ENCODE measurements around the gene MCTP2. TPM values are rescaled to one million over a fixed set of nuclear protein-coding genes. Genes with fewer than 3 reads are reported as not detected.

MCTP2 gene, protein sequence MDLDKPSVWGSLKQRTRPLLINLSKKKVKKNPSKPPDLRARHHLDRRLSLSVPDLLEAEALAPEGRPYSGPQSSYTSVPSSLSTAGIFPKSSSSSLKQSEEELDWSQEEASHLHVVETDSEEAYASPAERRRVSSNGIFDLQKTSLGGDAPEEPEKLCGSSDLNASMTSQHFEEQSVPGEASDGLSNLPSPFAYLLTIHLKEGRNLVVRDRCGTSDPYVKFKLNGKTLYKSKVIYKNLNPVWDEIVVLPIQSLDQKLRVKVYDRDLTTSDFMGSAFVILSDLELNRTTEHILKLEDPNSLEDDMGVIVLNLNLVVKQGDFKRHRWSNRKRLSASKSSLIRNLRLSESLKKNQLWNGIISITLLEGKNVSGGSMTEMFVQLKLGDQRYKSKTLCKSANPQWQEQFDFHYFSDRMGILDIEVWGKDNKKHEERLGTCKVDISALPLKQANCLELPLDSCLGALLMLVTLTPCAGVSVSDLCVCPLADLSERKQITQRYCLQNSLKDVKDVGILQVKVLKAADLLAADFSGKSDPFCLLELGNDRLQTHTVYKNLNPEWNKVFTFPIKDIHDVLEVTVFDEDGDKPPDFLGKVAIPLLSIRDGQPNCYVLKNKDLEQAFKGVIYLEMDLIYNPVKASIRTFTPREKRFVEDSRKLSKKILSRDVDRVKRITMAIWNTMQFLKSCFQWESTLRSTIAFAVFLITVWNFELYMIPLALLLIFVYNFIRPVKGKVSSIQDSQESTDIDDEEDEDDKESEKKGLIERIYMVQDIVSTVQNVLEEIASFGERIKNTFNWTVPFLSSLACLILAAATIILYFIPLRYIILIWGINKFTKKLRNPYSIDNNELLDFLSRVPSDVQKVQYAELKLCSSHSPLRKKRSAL
- total RNA-seq: 35.3 TPM
- long read RNA-seq, partial matches to known transcripts: 3 of 15 reads
- long read RNA-seq, other reads (novel, unspliced or antisense): 12 of 15 reads

DNA sequence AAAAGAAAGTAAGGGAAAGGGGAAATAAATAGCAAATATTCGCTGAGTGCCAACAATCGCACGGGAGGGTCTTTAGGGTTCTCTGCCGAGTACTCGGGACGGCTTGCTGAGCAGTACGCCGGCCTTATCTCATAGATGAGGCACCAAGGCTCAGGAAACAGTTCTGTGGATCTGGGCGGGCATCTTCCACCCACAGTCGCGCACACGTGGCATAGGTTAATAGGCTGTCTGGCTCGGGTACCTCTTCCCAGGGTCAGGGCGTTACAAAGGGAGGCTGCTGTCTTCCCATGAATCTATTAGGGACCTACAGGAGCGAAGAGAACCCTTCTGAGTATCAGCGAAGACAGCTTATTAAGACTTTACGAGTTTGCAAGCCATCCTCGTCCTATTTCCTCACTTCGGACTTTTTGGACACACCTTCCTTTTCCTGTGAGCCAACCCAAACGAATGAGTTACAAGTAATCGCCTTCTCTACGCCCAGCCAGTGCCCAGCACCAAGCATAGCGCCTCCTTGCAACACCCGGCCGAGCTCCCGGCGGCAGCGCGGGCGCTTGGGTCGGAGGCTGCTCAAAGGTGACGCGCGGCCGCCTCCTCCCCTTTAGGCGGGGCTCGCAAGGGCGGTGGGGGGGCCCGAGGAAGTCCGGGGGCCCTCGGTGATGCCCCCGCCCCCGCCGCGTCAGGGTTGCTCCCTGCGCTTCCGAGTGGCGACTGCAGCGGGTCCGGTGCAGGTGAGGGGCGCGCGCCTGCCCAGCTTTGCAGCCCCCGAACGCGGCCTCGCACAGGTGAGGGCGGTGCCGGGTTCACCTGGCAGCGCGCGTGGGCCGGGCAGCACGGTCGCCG, at the start of gene MCTP2:
Gene MCTP2 (plus strand): TSS at position 679 of the 840 bp plus-strand sequence. CDS start 66,705 bp downstream, outside the sequence.
- Histone ChIP-seq H3K27me3 (no peaks in the 10 kb centered on the region), H3K27ac (peak within 1 kb of the TSS; percentile 84), H3K9me3 (no peaks in the 10 kb centered on the region), H3K4me3 (peak within 1 kb of the TSS; percentile 68), H3K4me1 (peaks cover 23% of the 10 kb centered on the region), H3K36me3 (no peaks in the 10 kb centered on the region)
- intact Hi-C loops (cut with DNase I): no loop called here
- peak; percentile 97 for ATAC-seq
- TF ChIP-seq, protein P1, sequence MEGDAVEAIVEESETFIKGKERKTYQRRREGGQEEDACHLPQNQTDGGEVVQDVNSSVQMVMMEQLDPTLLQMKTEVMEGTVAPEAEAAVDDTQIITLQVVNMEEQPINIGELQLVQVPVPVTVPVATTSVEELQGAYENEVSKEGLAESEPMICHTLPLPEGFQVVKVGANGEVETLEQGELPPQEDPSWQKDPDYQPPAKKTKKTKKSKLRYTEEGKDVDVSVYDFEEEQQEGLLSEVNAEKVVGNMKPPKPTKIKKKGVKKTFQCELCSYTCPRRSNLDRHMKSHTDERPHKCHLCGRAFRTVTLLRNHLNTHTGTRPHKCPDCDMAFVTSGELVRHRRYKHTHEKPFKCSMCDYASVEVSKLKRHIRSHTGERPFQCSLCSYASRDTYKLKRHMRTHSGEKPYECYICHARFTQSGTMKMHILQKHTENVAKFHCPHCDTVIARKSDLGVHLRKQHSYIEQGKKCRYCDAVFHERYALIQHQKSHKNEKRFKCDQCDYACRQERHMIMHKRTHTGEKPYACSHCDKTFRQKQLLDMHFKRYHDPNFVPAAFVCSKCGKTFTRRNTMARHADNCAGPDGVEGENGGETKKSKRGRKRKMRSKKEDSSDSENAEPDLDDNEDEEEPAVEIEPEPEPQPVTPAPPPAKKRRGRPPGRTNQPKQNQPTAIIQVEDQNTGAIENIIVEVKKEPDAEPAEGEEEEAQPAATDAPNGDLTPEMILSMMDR (IDR thresholded peaks at IDR 0.05): no peak
- peak; percentile 96 for DNase-seq

DNA sequence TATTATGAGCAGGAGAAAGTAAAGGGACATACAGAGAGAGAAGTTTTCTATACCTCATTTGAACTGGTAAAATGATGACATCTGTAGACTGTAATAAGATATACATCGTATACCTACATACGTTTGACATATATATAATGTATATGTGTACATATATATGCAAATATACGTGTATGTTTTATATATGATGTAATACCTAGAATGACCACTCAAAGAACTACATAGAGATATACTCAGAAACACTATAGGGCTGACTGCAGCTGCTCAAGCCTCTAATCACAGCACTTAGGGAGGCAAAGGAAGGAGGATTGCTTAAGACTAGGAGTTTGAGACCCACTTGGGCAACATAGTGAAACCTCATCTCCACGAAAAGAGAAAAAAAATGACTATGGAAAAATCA, 48.5 kb upstream of the MCTP2 start:
- DNase-seq (no peak), ATAC-seq (no peak)
- TF ChIP-seq, protein P1 (IDR thresholded peaks at IDR 0.05): no peak
- H3K27ac ChIP-seq: no peak overlapping the region
- no peaks in the 10 kb centered on the region for H3K36me3 ChIP-seq
- H3K27me3 ChIP-seq: peaks cover 4% of the 10 kb centered on the region
- no peaks in the 10 kb centered on the region for H3K9me3 ChIP-seq
- intact Hi-C loops (cut with DNase I): no loop called here
- H3K4me3 ChIP-seq: no peak overlapping the region
- H3K4me1 ChIP-seq: no peaks in the 10 kb centered on the region

DNA sequence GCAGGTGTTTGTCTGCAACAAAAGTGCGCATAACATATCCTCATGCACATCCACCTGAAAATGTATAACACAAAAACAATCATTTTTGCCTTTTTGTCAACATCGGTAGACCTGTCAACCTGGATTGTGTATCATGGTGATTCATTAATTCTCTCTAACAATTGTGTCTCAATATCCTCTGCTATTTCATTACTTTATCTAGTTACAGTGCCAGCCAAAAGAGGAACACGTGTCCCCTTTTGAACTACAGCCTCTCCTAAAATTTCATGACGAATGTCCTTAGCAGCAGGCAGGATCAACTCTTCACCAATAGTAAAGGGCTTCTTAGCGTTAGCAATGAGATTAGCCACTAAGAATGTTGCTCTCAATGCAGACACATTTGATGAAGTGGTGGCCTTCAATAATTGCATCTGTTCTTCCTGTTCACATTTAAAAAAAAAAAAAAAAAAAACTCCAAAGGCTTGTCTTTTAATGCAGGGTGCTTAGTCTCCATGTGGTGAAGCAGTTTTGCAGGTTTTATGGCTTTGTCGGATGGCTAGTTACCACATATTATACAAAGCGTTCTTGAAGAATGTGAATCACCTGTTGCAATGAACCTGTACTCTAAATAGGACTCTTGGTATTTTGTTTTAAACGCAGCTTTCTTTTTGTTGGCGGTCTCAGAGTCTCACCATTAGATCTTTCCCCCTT, 45.7 kb upstream of the MCTP2 start:
- H3K36me3 ChIP-seq: no peaks in the 10 kb centered on the region
- intact Hi-C loops (cut with DNase I): no loop called here
- no peaks in the 10 kb centered on the region for H3K4me1 ChIP-seq
- ATAC-seq (no peak), DNase-seq (no peak)
- H3K27me3 ChIP-seq: peaks cover 4% of the 10 kb centered on the region
- no peak overlapping the region for H3K27ac ChIP-seq
- TF ChIP-seq, protein P1 (IDR thresholded peaks at IDR 0.05): no peak
- no peak overlapping the region for H3K4me3 ChIP-seq
- H3K9me3 ChIP-seq: no peaks in the 10 kb centered on the region

DNA sequence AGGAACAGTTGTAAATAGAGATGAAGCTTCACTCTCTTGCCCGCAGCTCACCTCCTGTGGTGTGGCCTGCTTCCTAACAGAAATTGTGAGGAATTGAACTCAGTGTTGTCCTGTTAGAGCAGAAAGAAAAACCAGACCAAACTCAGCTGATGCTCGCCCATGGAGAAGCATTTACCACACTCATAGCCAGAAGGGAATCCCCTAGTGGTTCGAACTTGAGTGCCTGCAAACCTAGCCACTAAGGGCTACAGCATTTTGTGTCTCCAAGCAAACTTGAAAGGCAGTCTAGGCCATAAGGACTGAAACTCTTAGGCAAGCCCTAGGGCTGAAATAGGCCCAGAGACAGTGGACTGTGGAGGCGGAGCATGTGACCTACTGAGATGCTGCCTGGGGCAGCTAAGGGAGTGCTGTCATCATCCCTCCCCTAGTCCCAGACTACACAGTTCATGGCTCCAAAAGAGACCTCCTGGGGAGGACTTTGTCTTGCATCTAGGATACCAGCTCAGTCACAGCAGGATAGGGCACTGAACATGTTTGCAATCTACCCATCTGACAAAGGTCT, 44.5 kb upstream of the MCTP2 start:
- Histone ChIP-seq H3K4me3 (no peak overlapping the region), H3K9me3 (no peaks in the 10 kb centered on the region), H3K27me3 (no peaks in the 10 kb centered on the region), H3K36me3 (no peaks in the 10 kb centered on the region), H3K4me1 (no peaks in the 10 kb centered on the region), H3K27ac (no peak overlapping the region)
- DNase-seq (no peak), ATAC-seq (peak; percentile 68)
- TF ChIP-seq, protein P1 (IDR thresholded peaks at IDR 0.05): no peak
- intact Hi-C loops (cut with DNase I): no loop called here
